ENCODE results near the gene PCSK5.

DNA sequence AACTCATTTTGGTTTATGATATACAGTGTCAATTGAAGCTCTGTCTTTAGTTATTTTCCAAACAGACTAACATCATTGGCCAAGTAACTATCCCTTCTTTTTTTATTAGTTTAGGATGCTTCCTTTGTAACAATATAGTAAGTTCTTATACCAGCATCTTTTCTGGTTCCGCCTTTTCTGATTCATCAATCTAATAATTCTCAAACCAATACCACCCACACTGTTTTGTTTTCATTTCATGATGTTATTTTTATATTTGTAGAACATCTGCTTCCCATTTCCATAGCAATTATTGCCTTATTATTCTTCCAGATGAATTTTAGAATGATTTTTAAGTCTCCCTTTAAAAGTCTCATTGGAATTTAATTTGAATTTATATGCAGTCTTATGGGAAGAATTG is 285.7 kb downstream of the PCSK5 start:
- TF ChIP-seq EP300 (IDR thresholded peaks at IDR 0.05) (no peak), POLR2A (IDR thresholded peaks at IDR 0.05) (no peak)
- TF ChIP-seq, protein P1, sequence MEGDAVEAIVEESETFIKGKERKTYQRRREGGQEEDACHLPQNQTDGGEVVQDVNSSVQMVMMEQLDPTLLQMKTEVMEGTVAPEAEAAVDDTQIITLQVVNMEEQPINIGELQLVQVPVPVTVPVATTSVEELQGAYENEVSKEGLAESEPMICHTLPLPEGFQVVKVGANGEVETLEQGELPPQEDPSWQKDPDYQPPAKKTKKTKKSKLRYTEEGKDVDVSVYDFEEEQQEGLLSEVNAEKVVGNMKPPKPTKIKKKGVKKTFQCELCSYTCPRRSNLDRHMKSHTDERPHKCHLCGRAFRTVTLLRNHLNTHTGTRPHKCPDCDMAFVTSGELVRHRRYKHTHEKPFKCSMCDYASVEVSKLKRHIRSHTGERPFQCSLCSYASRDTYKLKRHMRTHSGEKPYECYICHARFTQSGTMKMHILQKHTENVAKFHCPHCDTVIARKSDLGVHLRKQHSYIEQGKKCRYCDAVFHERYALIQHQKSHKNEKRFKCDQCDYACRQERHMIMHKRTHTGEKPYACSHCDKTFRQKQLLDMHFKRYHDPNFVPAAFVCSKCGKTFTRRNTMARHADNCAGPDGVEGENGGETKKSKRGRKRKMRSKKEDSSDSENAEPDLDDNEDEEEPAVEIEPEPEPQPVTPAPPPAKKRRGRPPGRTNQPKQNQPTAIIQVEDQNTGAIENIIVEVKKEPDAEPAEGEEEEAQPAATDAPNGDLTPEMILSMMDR (IDR thresholded peaks at IDR 0.05): no peak

Data from stomach (tissue), 4 donors.